GM10266 (cell line): ENCODE results near the gene CRYGS.
"Not testable (repeated sequence)": the region's sequence is repeated elsewhere in the genome, so short reads cannot be mapped to it uniquely, and the experiment has no call there.

Source experiments
- DNase-seq: peaks from one replicate; pipeline ENCODE4 v3.0.0; 2012; ENCODE audit errors: extremely low spot score
- TF ChIP-seq, protein P1 (sequence below): IDR thresholded peaks from 2 replicates; pipeline ENCODE4 v1.5.1; 2012; ENCODE audit warnings: mild to moderate bottlenecking, low read depth; ENCODE audit not compliant: control insufficient read depth, insufficient read depth; ENCODE audit errors: missing control alignments

CRYGS gene

DNA sequence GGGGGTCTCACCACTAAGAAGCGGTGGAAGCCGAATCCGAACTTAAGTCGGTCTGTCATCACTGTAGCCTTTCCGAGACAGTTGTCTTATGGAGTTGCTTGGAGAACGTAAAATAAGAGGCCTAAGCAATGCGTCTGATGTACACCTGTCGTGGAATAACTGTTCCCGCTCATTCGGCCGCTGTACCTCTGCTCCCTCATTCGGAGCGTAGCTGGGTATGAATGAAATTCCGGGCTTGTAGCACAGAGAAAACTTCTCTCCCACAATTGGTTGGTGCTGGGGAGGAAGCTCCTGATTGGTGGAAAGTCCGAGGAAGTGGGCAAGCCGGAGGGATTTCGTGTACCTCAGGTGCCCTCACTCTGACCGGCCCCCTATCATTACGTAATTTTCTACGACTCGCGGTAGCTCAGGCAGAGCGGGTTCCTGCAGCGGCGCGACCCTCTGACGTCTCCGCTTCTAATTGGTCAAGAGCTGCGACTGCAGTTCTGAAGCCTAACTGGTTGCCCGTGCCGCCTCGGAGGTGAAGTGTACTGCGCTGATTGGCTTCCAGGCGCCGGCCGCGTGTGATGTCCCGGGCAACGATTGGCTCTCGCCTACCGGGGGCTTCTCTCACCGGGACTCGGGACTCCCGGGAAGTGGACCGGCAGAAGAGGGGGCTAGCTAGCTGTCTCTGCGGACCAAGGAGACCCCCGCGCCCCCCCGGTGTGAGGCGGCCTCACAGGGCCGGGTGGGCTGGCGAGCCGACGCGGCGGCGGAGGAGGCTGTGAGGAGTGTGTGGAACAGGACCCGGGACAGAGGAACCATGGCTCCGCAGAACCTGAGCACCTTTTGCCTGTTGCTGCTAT, 26.1 kb upstream of the CRYGS start, which contains the start of gene DNAJB11:
Gene DNAJB11, plus strand, starts transcription at position 625 of the 845 bp plus-strand sequence. Its CDS starts 178 bp downstream, at position 803.
- peak; percentile 100 for DNase-seq
- TF ChIP-seq, protein P1, sequence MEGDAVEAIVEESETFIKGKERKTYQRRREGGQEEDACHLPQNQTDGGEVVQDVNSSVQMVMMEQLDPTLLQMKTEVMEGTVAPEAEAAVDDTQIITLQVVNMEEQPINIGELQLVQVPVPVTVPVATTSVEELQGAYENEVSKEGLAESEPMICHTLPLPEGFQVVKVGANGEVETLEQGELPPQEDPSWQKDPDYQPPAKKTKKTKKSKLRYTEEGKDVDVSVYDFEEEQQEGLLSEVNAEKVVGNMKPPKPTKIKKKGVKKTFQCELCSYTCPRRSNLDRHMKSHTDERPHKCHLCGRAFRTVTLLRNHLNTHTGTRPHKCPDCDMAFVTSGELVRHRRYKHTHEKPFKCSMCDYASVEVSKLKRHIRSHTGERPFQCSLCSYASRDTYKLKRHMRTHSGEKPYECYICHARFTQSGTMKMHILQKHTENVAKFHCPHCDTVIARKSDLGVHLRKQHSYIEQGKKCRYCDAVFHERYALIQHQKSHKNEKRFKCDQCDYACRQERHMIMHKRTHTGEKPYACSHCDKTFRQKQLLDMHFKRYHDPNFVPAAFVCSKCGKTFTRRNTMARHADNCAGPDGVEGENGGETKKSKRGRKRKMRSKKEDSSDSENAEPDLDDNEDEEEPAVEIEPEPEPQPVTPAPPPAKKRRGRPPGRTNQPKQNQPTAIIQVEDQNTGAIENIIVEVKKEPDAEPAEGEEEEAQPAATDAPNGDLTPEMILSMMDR = no peak

DNA sequence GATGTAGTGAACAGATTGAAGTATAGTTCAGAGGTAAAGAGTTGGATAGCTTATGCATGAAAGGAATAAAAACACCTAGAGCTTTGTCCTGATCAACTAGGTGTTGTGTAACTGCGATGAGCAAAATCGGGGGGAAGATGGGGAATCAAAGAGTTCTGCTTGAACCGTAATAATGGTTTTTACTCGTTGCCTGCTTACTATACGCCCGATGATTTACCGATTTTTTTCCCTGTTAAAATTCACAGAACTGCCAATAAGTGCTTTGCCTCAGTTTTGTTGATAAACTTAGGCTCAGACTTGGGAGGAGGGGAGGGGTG, 25.6 kb upstream of the CRYGS start:
- DNase-seq = no peak
- TF ChIP-seq, protein P1 = no peak

DNA sequence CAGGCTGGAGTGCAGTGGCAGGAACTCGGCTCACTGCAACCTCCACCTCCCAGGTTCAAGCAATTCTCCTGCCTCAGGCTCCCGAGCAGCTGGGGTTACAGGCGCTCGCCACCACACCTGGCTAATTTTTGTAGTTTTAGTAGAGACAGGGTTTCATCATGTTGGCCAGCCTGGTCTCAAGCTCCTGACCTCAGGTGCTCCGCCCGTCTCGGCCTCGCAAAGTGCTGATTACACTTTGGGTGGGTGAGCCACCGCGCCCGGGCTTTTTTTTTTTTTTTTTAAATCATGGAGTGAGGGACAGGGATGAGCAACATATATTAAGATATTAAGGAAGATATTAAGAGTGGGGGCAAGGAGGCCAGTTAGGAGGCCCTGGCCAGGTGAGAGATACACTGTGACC, 25.2 kb upstream of the CRYGS start:
- DNase-seq = not testable (repeated sequence)

DNA sequence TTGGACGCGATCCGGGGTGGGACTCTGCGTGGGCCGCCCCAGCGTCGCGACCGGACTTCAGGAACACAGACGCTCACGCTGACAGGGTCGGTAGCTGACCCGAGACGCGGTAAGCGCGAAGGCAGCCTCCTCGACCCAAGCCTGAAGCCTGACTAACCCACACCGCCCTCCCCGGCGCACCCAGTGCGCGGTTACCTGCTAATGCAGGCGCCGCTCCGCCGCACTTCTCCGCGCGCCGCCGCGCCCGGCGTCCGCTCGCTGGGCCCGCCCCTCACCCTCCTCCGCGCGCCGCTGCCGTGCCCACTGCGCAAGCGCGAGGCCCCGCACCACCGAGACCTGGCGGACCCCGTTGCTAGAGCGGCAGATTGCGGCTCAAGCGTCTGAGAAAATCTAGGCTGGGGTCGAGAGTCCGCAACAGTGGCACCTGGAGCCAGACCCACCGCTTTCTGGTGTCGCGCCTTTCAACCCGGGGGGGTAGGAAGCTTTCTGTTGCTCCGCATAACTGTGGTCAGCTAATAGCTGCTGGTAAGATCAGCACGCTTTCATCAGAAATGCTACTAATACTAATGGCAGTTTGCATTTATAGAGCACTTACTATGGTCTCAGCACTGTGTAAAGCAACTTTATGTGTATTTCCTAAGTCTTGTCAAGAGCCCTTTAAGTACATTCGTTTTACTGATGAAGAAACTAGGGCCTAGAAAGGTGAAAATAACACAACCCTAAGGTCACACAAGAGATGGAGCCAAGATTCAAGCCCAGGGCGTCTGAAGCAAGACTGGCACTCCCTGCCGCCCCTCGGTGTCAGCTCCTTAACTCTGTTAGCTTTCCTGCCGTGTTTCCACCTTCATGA, 23.1 kb upstream of the CRYGS start, which contains the start of gene TBCCD1:
Gene TBCCD1, minus strand, starts transcription at position 268 of the 850 bp plus-strand sequence. CDS start 3,010 bp downstream, outside the sequence.
- peak; percentile 96 for DNase-seq
- TF ChIP-seq, protein P1 = no peak

DNA sequence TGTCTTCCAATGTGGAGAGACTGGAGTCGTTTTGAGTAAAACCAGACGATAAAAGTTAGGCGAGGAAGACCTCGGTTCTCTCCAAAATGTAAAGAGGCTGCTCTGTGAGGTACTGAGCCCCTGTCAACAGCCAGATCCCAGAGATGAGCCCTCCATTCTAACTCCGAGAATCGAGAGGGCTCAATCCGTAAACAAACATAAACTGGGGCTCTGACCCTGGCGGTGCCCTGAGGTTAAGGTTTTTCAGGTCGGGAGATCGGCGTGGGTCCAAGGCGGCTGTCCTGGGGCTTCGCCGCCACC, 22.5 kb upstream of the CRYGS start:
- TF ChIP-seq, protein P1 = no peak
- peak; percentile 40 for DNase-seq

DNA sequence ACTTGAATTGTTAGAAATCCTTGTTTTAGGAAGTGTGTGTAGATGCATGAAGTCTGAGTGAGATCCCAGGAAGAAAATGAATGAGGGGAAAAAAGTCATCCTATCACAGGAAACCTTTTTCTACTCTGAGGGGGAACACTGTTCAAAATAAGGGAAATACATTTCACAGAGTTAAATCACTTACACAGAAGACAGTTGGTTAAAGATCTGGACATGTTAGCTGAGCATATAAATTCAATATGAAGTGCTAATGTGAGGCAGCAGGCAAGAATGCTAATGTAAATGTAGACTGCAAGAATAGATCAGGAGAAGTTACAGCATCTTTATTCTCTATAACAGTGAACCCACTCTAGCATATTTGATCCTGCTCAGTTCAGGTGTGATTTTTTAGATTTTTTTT, 20.4 kb upstream of the CRYGS start:
- TF ChIP-seq, protein P1 = no peak
- DNase-seq = no peak

DNA sequence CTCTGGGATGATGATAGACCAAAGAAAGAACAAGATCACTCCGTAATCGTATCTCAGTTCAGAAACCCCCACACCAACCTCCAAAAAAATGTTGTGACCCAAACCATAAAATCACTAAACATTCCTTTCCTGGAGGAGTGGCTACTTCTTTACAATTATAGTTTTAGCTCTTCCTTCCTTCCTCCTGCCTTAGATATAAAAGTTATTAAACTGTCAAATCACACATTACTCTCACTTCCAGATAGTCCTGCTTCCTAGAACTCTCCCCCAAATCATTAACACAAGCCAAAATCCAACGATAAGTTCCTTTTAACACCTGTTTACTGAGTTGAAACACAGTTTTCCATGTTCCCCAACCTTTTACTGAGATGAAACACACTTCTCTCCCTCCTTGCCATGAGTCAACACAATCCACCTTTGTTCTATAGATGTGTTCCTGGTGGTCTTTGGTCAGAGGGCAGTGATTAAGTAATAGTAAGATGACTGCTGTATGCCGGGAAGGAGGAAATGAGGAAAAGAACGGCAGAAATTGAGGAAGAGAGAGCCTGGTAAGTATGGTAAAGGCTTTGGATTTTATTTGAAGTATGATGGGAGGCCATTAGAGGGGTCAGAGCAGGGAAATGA, 8.3 kb upstream of the CRYGS start:
- no peak for DNase-seq
- TF ChIP-seq, protein P1 = no peak
